ENCODE data around the gene SYNDIG1.
A peak's percentile ranks its signal among the peaks of the same experiment; 100 is the strongest.
"Not testable (repeated sequence)": the region's sequence is repeated elsewhere in the genome, so short reads cannot be mapped to it uniquely, and the experiment has no call there.

The SYNDIG1 gene

DNA sequence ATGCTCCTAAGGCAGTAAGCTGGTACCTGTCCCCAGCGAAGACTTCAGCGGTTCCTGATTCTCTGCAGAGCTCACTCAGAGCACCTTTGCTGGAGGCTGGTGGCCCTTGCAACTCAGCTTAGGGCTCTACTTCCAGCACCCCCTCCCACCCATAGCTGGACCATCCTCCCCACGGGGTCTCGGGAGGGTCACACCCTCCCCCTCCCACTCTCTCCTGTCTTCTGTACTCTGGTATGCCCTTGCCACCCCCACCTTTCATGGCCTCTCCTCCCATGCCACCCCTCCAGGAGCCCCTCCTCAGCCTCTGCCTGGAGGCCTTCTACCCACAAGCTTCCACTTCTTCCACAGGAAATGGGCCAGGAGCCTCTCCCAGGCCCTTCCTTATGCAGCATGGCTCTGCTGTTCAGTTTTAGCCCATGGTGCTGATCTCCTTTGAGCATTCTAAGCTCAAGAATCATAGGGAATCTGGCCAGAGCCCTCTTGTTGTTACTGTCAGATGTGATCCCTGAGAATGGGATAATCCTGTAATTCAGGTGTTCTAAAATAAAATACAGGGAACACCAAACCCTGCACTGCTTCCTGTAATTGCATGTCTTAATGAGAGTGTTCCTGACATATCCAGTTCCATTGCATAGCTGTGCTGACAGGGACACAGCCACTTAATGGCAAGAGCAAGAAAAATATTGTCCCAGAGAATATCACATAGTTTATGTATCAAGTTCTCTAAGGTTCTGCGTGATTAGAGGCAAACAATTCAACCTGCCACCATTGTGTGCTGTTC, 142.1 kb downstream of the SYNDIG1 start:
- DNase-seq (ENCODE audit: low read depth): no peak

DNA sequence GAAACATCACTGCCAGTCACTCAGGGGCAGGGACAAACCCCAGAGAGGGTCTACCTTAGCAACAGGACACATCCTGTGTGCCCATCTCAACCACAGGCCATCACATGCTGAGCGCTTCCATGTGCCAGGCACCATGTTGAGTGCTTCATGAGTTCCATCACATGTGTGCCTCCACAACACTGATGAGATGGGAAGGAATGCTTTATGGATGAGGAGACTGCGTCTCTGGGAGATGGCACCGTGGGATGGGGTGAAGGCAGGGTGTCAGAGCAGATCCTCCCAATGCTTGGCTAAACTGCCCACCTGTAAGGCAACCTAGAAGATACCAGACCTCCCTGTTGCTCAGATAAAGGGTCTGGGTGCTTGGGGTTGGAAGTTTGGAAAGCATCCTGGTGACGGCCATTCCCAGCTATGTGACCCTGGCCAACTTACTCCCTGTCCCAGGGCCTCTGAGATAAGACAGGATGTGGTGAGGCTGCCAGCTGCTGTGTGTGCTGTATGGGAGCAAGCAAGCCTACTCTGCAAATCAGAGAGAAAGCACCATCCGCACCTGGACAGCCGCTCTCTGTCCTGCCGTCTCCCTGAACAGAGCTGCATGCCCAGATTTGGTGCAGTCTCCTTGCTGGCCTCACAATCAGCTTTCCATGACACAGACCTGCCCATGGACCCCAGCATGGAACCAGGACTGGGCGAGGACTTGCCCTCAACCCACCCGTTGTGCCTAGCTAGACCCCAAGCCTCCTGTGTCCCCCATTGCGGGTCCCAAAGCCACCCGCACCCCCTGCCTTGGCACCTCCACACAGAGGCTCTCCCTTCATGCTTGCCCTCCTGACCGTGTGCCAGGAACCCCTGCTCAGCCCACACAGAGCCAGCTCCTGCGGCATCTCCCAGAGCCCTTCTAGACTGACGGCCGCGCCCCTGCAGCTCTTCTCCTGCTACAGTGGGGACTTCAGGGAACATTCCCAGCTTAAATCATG, 143.7 kb downstream of the SYNDIG1 start:
- no peak for DNase-seq (ENCODE audit: low read depth)

DNA sequence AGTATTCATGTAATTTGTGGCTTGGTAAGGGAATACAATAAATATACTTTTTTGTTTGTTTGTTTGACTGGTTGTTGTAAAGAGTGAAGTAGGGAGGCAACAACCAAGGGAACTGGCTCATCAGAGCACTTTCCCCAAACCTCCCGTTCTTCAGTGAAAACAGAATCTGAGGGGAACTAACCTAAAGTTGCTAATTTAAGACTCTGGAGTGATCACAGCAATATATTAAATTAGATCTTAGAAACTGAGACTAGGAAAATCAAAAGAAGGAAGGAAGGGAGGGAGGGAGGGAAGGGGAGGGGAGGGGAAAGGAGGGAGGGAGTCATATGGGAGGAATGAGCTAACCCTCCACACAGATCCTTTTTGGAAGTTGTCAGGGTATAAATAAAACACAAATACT, 144.9 kb downstream of the SYNDIG1 start:
- DNase-seq (ENCODE audit: low read depth): no peak

DNA sequence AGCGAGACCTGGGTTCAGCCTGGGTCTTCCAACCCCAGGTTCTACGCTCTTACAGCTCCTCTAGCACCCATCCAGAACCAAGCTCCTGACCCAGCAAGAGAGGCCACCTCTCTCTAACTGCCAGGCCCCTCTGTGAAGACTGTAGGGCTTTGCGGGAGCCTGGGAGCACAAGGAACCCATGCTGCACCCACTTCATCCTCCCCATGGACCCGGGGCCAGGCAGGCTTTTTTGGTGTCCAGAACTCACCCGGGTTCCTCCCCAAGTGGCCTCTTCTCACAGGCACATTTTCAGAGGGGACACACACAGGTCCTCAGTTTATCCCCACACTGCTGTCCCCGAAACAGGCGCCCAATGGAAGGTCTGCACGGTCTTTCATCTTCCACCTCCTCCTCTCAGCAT, 145.9 kb downstream of the SYNDIG1 start:
- DNase-seq (ENCODE audit: low read depth): no peak

DNA sequence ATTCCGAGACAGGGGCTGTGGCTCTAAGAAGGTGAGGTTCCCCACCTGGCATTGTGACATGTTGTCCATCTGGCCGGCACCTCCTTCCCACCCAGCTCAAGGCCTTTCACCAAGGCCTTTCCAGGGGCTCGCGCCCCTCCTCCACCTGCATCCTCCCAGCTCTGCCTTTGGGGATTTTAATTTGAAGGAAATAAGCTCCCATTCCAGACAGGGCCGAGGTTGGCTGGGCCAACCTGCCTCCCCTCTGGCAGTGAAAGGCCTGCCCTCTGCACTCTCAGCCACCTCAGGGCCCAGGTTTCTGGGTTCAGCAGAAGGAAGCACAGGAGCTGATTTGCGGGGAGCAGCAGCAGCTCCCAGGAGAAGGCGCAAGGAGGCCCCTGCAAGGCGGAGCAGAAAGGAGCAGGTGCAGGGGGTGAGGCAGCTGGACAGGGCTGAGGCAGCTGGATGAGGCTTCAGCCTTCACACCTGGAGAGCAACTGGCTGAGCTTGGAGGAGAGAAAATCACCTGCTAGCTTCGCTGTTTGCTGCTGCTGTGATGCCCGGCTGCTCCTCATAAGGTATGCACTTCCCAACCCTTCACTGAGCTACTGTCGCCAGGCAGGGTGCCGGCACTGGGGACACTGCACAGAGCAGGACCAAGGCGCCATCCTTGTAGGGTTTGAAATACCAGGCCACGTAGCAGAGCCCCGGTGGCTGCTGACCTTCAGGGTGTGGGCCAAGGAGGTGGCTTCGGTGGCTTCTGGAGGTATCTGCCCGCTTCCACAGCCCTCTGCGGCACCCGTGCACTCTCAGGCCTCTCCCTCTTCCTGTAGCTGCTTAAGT, 147.0 kb downstream of the SYNDIG1 start:
- no peak for DNase-seq (ENCODE audit: low read depth)

DNA sequence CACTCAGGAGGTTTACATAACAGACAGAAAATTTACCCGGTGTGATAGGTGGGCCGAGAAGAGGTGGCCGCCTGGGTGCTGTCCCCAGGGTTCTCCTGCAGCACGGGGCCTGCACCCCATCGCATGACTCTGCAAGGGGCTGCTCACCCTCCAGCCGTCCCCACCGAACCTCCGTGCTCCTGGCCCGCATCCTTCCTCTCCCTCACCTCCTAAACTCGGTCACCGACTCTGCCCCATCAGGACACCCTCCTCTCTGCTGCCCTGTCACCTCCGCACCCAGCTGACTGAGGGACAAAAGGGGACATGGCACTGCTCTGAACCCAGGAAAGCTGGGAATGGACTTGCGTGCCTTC, 147.6 kb downstream of the SYNDIG1 start:
- no peak for DNase-seq (ENCODE audit: low read depth)

DNA sequence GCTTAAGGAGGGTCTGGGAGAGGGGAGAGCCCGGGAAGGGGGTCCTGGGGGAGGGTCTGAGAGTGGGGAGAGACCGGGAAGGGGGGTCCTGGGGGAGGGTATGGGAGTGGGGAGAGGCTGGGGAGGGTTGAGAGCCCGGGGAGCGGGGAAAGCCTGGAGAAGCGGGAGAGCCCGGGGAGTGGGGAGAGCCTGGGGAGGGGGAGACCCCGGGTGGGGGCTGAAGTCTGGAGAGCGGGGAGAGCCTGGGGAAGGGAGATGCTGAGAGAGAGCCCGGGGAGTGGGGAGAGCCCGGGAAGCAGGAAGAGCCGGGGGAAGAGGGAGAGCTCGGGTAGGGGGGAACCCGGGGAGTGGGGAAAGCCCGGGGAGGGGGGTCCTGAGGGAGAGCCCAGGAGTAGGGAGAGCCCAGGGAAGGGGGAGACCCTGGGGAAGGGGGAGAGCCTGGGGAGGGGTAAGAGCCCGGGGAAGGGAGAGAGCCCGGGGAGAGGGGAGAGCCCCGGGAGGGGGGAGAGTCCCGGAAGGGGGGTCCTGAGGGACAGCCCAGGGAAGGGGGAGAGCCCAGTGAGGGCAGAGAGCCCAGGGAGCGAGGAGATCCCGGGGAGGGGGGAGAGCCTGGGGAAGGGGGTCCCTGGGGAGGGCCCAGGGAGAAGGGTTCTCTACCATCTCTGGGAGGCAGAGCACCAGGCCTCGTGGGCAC, 148.5 kb downstream of the SYNDIG1 start:
- DNase-seq (ENCODE audit: low read depth): no peak

DNA sequence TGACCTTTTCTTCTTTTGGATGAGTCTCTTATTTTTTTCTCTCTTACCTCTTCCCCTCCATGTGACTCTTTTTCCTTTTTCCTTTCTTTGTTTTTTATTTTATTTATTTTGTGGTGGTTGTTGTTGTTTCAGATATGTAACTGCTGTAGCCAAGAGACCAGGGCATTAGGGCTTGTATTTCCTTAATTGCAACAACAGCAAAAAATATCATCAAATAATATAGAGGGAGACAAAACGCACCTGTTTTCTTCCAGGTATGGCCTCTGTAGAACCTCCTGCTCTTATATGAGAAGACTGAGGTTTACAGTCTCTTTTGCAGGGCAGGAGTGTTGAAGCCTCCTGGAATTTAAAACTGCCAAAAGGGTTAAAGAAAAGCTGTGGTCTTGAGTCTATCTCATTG, 149.3 kb downstream of the SYNDIG1 start:
- DNase-seq (ENCODE audit: low read depth): no peak

DNA sequence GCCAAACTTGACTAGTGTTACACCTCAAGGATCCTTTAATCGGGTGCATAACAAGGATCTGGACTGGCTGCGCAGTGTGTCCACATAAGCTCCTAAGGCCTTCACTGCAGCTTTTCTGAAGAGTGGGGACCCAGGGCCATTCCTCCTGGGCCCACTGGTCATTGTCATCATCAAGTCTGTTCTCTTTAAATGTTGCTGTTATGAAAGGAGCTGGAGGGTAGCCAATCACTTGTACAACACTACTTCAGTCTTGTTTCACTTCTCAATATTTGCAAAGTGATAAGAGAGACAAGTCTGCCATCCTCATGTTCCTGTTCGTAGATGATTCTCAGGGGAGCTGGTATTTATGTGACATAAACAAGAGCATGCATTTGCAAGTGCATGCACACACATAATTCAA, 149.8 kb downstream of the SYNDIG1 start:
- DNase-seq (ENCODE audit: low read depth): no peak

DNA sequence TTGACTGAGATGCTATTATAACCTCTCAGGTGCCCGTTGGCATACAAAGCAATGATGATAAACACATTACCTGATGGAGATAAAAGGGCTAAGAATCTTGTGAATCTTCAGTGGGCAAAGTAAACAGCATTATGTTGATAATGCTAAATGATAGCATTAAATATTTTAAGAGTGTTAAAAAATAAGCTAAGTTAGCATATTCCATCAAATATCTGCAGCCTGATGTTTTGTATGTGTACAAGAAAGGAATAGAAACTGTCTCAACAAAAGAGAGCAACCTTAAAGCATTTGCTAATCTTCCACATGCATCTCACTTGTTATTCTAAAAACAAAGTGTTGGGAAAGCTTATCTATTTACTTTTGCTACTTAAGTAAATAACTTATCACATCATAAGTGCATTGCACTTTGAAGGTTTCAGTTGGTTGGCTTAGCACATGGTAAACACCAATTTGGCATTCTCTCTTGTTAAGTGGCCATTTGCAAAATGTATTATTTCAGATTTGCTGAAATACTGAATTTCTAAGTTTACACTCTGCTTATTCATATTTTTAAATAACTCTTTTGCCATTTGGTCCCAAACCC, 151.6 kb downstream of the SYNDIG1 start:
- DNase-seq (ENCODE audit: low read depth): no peak

DNA sequence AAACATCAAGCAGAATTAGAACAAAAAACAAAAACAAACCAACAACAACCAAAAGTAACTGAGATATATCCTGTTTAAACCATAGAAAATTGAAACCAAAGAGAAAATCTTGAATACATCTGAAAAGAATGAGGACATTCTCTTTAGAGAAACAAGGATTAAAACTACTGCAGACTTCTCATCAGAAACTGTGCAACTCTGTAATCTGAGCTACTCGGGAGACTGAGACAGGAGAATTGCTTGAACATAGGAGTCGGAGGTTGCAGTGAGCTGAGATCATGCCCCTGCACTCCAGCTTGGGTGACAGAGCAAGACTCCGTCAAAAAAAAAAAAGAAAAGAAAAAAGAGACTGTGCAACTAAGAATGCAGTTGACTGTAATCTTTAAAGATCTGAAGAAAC, 153.4 kb downstream of the SYNDIG1 start:
- peak; percentile 71 for DNase-seq (ENCODE audit: low read depth)

DNA sequence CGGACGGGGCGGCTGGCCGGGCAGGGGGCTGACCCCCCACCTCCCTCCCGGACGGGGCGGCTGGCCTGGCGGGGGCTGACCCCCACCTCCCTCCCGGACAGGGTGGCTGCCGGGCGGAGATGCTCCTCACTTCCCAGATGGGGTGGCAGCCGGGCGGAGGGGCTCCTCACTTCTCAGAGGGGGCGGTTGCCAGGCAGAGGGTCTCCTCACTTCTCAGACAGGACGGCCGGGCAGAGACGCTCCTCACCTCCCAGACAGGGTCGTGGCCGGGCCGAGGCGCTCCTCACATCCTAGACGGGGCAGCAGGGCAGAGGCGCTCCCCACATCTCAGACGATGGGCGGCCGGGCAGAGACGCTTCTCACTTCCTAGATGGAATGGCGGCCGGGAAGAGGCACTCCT, 156.7 kb downstream of the SYNDIG1 start:
- DNase-seq (ENCODE audit: low read depth): not testable (repeated sequence)

DNA sequence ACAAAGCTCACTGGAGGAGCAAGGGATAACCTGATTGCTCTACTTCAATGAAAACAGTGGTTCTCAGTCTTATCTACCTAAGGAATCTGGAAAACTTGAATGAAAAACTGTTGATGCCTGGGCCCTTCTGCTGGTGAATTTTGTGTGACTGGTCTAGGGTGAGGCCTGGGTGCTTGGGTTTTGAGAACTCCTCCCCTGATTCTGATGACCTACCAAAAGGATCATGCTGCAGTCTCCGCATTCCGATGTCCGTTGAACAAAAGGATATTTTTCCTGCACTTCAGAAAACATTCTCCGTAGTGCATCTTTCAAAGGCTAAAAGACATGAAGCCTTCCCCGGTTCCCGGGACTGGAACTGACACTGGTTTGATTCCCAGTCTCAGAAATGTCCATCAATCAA, 157.9 kb downstream of the SYNDIG1 start:
- DNase-seq (ENCODE audit: low read depth): no peak

DNA sequence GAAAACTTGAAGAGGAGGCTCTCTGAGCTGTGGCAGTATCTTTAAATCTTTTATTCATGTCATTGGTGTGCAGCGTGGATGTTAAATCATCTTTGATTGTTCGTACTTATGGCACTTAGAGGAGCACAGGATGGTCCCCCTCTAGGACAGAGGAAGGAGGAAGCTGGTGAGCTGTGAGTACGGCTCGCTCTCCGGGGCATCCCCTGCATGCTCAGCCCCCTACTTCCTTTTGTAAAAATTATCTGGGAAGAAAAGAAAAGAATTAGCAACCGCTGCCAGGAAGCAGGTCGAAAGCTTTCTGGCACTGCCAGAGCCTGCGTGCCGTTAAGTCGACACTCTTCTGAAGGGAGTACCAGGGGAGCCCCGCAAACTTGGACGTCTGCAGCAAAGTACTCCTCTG, 158.5 kb downstream of the SYNDIG1 start:
- DNase-seq (ENCODE audit: low read depth): no peak

DNA sequence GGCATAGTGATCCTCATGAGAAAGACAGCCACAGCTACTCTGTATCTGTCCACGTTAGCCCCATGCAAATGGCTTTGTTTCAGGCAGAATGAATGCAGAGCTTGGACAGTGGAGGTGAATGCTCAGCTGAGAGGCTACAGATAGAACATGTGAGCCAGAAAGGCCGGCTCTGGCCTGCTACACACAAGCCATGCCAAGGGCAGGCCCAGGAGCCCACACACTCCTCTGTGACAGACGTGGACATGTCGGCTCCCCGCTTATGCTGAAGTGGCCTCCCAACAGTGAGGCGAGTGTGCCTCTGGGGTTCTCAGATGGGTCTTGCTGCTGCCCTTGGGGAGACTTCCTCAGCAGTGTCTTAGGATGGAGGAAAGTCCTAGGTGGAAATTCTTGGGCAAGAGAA, 159.6 kb downstream of the SYNDIG1 start:
- DNase-seq (ENCODE audit: low read depth): no peak

DNA sequence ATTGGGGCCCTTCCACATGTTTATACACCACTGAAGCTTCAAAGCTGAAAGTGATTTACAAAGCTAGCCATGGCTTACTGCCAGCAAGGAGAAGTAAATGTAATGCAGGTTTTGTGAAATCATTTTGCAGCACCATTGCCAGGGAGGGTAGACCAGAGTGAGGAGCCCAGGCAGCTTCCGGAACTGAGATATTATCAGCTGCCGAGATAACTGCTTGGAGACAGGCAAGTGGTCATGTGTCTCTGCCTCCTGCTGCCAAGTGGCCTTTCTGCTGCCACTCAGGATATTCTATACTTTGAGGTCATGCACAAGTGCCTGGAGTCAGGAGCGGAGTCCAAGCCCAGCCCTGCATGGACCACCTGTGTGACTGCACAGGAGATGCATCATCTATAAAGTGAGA, 160.2 kb downstream of the SYNDIG1 start:
- DNase-seq (ENCODE audit: low read depth): no peak

DNA sequence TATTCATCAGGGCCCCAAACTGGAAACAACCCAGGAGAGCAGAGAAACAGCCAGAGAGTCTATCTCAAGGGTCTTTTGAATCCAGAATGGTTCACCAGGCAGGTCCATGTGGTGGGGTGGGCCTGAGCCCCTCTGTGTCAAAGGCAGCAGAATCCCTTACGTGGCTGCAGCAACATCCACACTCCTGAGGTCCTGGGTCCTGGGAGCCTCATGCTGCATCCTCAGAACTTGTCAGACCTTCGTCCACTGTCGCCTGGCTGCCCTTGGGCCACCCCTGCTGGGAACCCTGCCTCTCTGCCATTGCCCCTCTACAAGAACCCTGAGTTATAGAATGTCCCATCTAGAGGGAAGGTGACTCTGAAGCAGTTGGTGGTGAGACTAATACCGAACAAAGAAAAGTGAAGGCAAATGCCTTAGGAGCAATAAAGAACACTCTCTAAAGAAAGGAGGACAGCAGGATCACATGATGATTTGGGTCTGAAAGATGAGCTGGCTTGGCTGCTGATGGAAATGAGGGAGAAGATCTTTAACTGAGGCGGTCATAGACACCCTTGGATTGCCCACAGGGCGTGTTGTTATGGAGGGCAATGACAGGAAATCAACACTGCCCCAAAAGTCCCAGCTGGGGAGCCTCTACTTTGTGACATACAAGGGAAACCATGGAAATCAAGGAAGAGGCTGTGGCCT, 161.2 kb downstream of the SYNDIG1 start:
- no peak for DNase-seq (ENCODE audit: low read depth)

DNA sequence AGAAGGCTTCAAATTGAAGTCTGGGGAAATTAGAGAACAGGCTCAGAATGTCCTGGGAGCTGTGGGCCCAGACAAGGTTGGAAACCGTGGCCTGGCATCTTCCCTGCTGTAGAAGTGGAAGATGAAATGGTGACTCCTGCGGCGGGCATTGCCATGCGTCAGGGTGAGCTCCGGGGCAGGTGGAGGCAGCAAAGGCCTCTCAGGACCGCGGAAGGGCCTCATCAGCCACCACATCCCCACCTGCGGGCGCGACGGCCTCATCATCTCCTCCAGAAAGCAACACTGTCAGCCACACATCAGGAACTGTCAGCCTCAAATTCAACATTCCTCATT, 161.7 kb downstream of the SYNDIG1 start:
- no peak for DNase-seq (ENCODE audit: low read depth)

DNA sequence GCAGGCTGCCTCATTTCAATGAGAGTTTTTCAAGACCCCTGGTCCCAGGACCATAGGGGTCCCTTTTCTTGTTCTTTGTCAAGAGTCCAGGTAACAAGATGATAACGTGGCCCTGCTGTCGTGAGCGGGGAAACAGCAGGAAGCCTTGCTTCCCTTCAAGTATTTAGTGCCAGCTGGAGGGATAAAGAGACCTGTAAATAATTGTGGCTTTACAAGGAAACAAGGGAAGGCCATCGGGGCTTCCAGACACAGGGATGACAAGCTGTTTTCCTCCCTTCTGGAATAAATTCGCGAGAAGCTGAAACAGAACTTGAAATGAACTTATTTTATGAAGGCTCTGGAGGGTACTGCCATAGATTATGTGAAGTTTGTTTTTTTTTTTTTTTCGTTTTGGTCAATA, 163.2 kb downstream of the SYNDIG1 start:
- no peak for DNase-seq (ENCODE audit: low read depth)

DNA sequence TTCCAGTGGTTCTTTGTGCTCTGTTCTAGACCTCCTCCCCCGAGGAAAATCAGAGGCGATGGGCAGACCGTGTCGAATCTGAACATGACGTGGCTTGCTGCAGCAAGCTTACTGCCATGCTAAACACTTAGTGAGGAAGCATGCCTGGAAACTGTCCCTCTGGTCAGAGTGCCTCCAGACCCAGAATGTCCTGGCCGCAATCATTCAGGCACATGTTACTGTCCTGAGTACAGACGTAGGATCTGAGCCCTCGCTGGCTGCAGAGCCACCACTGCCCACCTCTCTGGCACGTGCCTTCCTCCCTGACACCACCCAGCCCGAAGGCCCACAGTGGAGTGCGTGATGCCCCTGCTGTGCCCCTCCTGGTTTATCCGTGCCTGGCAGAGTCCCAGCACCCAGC, 163.6 kb downstream of the SYNDIG1 start:
- DNase-seq (ENCODE audit: low read depth): no peak

DNA sequence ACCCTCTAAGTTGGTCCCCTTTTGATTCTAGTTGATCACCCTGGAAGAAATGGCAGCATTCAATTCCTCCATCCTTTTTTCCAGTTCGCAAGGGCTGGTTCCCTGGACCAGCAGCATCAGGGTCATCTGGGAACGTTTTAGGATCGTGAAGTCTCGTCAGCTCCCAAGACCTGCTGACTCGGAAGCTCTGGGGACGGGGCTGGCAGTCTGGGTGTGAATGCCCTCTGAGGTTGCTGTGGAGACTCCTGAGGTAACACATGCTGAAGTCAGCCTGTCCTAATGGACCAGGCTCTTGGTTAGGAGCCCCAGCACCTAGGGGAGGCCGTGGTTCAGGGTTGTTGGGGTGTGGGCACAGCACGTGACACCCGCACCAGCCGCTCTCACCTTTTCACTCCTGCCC, 164.1 kb downstream of the SYNDIG1 start:
- DNase-seq (ENCODE audit: low read depth): no peak
